Cerebellar nuclear complex (tissue), 1 donor: ENCODE data around the gene SLC12A3.
"Not testable (repeated sequence)": the region's sequence is repeated elsewhere in the genome, so short reads cannot be mapped to it uniquely, and the experiment has no call there.

Source experiments
- DNase-seq, 2 experiments: peaks; one replicate each; lab custom pipeline; 2025; lab: John Stamatoyannopoulos, UW

Gene SLC12A3

DNA sequence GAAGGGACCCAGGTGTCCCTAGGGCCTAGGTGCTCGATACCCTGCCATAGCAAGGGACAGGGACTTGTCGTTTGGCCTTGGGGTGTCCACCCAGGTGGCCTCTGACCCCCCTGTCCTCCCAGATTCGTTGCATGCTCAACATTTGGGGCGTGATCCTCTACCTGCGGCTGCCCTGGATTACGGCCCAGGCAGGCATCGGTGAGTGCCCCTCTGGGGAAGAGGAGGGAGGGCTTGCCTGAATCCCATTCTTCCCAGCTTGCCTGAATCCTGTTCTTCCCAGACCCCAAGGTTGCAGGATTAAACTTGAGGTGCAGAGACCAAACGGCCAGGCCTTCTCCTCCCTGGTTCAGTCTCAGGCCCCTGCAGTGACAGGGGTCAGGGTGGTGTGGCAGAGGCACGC lies 3.2 kb downstream of the SLC12A3 start:
- no peak for DNase-seq

DNA sequence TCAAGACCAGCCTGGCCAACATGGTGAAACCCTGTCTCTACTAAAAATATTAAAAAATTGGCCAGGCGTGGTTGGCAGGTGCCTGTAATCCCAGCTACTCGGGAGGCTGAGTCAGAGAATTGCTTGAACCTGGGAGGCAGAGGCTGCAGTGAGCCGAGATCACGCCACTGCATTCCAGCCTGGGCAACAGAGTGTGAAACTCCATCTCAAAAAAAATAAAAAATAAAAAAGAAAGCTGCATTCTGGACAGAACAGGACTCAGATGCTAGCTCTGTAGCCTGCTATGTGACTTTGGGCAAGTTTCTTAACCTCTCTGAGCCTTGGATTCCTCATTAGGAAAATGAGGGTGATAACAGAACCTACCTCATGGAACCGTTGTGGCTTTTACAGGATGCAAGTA lies 3.8 kb downstream of the SLC12A3 start:
- not testable (repeated sequence) for DNase-seq

DNA sequence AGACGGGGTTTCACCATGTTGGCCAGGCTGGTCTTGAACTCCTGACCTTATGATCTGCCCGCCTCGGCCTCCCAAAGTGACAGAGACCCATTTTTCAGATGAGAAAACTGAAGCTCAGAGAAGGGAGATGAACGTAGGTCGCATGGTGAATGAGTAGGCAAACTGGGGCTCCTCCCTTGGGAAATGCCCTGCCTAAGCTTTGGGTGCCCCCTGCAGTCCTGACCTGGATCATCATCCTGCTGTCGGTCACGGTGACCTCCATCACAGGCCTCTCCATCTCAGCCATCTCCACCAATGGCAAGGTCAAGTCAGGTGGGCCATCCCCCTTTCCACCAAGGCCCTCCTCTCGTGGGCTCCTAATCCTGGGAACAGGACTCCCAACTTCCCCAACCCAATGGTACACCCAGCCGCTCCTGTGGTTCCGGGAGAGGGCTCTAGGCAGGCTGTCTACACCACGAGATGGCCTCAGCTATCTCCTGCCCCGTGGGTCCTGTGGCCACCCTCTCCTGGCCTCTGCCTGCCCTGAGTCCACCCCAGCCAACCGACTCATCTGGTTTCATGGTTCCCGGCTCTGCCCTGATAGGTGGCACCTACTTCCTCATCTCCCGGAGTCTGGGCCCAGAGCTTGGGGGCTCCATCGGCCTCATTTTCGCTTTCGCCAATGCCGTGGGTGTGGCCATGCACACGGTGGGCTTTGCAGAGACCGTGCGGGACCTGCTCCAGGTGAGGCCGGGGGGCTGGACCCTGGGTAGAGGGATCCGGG lies 4.7 kb downstream of the SLC12A3 start:
- no peak for DNase-seq

DNA sequence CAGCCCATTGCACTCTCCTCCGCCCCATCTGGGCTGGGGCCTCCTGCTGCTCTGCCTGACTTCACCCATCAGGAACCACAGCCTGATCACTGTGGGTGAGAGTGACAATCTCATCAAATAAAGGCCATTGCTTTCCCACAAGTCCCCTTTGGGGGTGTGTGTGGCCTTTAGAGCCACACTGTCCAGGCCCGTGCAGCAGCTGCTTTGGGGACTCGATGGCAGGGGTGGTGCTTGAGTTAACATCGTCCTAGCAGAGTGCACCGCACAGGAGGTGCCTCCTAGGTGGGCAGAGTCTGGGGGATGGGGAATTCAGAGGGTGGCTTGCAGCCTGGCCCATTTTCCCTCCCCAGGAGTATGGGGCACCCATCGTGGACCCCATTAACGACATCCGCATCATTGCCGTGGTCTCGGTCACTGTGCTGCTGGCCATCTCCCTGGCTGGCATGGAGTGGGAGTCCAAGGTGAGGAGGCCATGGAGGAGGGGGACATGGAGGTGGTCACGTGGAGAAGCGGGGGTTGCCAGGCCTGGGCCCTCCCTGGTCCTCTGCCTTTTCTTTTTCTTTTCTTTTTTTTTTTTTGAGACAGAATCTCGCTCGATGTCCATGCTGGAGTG lies 5.4 kb downstream of the SLC12A3 start:
- no peak for DNase-seq

DNA sequence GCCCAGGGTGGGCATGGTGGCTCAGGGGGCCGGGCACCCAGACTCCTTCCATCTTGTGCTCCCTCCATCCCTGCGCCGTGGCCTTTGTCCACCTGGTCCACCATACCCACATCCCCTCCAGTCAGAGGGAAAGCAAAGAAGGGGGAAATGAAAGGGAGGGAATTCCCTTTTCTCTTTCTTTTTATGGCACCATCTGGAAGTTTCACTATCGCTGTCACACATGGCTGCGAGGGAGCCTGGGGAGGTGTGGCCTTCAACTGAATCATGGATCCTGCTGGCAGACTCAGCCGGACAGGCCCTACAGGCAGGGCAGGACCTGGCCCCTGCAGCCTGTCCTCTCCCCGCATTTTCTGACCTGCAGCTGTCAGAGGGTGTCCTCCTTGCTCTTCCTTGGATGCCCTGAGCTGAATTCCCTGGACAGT lies 6.2 kb downstream of the SLC12A3 start:
- DNase-seq = no peak

DNA sequence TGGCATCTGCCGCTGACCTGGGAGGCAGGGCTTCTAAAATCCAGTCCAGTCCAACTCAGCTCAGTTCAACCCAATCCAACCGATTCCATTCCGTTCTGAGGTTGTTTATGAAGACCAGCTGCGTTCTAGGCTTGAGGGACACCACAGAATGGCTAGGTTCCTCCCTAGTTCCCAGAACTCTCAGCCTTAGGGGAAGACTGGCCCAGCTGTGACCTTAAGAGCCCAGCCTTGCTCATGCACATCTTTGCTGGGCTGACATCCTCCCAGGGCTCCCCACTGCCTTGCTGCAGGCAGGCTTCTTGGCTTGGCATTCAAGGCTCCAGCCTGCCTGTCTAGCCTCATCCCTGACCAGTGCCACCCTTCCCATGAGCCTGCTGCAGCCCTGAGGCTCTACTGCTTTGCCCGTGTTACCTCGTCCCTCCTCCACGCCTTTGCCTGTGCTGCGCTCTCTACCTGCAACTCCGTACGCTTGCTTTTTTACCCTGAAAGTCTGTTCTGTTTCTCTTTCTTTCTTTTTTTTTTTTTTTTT lies 7.9 kb downstream of the SLC12A3 start:
- no peak for DNase-seq

DNA sequence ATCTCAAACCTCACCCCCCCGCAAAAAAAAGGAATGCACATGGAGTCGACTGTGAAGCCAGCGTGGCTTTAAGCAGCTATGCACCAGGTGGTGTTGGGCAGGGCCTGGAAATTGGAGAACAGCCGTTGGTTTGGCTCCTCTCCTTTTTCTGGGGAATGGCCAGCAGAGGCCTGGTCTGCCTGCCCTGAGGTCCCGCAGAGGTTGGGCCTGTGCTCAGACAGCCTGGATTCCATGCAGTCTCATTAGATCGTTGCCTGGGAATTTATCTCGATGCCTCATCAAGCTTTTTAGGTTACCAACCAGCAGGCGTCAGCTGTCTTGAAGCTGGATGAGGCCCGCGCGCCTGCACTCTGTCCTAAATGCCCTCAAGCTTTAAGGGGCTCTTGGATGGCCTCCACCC lies 9.8 kb downstream of the SLC12A3 start:
- DNase-seq = no peak

DNA sequence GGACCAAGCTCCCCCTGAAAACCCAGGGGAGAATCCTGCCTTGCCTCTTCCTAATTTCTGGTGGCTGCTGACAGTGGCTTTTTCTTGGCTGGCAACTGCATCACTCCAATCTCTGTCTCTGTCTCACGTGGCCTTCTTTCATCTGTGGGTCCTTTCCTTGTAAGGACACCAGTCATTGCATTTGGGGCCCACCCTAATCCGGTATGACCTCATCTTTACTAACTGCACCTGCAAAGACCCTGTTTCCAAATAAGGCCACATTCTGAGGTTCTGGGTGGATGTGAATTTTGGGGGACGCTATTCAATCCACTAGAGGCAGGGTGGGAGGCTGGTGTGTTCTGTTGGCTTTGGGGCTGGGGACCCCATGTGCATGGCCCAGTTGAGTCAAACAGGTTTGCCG lies 11.0 kb downstream of the SLC12A3 start:
- no peak for DNase-seq

DNA sequence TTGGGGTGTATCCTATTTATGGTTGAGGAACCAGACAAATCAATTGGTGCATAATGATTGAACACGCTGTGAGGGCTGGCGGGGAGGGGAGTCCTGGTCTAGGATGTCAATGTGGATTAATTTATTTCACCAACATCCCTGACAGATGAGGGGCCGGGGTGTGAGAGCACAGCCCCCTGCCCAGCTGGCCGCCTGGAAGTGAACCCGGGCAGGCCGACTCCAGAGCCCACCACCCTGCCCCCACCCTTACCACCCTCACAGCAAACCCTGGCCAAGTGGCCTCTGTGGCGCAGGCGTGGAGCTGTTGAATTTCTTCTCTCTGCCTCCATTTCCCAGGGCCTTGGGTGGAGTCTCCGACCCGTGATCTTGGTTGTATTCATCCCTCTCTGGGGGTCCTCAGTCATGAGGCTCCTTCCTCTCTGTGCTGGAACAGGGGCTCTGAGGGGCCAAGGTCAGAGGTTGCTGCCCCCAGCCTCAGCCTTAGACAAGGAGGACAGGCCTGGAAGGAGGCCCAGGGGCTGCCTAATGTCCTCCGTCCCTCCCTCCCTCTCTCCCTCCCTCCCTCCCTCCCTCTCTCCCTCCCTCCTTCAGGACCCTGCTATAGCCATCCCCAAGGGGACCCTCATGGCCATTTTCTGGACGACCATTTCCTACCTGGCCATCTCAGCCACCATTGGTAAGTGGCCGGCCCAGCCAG lies 12.6 kb downstream of the SLC12A3 start:
- DNase-seq = no peak

DNA sequence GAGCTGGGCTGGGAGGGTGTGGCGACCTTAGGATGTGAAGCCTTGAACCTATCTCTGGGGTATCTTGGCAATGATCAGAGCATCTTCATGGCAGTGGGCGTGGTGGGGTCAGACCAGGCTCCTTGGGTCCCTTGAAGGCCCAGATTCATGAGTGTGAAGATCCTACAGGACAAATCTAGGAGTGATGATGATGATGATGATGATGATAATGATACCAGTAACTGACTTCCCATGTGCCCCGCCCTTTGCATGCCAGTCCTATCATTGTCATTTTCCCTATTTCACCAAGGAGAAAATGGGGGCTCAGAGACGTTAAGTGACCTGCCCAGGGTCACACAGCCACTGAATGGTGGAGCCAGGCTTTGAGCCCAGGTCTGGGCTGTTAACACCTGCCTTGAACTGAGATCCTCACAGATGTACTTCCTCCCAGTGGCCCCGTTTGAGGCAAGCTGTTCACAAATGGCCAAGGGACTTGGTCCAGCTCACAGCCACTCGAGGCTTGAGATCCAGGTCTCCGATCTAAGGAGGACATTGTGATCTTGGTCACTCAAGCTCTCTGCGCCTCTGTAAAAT lies 13.4 kb downstream of the SLC12A3 start:
- DNase-seq = no peak

DNA sequence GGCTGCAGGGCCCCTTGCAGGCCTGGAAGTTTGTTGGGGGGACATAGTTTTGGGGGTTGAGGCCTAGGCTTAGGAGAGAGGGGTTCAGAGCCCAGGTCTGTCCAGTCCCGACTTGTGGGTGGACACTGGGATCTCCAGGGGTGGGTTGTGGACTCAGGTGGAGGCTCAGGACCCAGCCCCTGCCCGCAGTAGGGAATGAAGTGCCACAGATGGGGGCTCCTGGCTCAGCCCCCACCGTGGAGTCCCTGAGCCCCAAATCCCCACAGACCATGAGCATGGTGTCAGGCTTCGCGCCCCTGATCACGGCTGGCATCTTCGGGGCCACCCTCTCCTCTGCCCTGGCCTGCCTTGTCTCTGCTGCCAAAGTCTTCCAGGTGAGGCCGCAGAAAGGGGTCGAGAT lies 14.3 kb downstream of the SLC12A3 start:
- no peak for DNase-seq

DNA sequence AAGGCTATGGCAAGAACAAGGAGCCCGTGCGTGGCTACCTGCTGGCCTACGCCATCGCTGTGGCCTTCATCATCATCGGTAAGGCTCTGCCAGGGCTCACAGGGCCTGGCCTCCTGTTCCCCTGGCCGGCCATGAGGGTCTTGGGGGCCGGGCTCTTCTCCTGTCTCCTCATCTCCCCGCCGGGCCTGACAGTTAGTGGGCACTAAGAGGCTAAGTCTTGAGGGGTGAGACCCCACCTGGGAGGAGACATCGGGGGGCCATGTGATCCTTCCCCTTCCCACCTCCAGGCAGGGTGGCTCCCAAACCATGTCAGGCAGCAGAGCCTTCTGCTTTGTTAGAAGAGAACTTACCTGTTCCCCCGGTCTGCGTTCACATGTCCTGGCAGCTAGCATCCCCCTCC lies 15.2 kb downstream of the SLC12A3 start:
- DNase-seq = no peak

DNA sequence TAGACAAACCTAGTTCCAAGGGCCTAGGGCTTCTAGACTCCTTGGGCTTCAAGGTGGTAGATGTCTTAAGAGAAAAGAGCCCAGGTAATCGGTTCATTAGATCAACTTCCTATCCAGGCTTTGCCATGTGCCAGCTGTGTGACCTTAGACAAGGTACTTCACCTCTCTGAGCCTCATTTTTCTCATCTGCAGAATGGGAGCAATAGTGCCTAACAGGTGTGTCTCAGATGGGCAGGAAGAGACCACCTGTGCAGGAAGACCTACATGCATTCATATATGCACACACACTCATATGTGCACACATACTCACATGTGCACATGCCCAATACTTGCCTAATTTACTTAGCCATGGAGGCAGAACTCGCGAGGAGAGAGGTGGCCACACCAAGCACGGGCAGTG lies 15.7 kb downstream of the SLC12A3 start:
- DNase-seq = no peak

DNA sequence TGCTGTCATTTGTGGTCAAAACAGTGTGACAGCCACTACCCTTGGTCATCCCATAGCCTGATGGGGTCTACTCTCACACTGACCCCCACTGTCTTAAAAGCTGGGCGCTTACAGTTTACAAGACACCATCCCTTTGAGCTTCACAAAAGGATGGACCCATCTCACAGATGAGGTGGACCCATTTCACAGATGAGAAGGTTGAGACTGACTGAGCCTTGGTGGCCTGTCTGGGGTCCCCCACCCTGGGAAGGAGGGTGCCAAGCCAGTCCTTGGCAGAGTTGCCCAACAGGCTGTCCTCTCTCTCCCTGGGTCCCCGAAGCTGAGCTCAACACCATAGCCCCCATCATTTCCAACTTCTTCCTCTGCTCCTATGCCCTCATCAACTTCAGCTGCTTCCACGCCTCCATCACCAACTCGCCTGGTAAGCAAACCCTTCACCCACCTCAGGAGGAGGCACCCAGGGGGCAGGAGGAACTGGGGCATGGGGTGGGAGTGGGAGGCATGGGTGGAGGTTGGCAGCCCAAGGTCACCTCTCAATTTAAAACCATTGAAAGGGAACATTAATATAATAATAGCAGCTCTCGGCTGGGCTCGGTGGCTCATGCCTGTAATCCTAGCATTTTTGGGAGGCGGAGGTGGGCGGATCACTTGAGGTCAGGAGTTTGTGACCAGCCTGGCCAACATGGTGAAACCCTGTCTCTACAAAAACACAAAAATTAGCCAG lies 17.2 kb downstream of the SLC12A3 start:
- no peak for DNase-seq

DNA sequence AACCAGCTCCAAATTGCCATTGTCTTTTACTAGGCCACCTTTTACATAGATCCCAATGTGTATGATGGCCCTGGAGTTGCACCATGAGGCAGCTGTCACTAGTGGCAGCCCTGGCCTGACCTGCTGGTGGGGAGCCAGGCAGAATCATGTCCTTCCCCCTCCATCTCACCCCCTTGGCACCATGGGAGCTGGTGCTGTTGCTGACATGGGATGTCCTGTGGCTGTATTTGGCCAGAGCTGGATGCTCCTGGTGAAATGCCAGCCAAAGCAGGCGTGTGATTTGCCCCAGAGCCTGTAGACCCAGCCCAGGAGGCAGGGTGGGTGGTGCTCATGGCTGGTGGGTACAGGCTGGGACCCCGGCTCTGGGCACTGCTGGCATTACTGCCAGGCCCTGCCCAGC lies 18.6 kb downstream of the SLC12A3 start:
- DNase-seq = no peak

DNA sequence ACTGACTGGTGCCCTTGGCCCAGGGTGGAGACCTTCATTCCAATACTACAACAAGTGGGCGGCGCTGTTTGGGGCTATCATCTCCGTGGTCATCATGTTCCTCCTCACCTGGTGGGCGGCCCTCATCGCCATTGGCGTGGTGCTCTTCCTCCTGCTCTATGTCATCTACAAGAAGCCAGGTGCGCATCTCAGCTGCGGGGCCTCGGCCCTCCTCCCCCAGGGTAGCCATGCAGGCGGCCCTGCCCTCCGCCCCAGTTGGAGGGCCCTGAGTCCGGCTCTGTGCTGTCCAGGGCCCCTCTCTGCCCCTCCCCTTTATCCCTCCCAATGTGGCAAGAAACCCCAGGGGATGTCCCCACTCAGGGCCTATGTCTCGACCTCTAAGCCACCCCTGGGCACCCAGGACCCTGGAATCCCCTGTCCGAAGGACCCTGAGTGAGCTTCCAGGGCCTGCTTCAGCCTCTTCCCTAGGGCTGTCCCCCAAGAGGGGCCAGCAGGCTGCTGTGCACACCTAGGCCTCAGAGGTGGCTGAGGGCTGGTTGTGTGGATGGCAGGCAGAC lies 19.1 kb downstream of the SLC12A3 start:
- no peak for DNase-seq

DNA sequence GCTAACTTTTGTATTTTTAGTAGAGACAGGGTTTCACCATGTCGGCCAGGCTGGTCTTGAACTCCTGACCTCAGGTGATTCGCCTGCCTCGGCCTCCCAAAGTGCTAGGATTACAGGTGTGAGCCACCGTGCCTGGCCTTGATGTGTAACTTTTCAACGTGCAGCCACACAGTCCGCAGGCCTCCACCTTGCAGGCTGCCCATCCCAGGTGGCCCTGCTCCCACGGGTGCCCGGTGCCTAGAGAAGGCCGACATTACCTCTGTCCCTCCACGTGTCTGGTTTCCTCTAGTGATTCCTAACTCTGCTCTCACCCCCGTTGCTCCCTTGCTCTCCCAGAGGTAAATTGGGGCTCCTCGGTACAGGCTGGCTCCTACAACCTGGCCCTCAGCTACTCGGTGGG lies 19.9 kb downstream of the SLC12A3 start:
- DNase-seq = not testable (repeated sequence)

DNA sequence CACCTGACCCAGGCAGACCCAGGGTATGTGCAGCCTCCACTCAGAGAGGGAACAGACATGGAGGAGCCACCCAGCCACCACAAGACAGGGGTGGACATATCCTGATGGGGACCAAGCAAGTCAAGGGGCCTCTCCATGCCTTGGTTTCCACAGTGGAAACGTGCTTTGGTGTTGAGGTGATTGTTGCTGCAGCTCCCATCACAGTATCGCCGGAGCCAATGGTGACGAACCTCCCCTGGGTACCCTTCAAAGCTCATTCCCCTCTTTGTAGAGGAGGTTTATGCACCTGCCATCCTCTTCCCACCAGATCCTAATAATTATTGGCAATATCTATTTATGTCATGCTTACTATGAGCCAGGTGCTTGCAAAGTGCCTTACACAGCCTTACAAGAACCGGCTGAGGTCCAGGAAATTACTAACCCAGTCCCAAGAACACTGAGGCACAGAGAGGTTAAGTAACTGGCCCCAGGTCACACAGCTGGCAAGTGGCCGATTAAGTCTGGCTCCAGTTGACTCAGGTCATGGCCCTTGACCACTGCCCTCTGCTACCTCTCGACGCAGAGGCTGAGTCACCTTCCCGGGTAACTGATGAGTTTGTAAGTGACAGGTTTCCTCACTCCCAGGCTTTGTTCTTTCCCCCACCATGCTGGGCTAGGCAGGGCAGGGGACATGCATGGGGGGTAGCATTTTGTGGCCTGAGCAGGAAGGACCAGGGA lies 20.6 kb downstream of the SLC12A3 start:
- no peak for DNase-seq

DNA sequence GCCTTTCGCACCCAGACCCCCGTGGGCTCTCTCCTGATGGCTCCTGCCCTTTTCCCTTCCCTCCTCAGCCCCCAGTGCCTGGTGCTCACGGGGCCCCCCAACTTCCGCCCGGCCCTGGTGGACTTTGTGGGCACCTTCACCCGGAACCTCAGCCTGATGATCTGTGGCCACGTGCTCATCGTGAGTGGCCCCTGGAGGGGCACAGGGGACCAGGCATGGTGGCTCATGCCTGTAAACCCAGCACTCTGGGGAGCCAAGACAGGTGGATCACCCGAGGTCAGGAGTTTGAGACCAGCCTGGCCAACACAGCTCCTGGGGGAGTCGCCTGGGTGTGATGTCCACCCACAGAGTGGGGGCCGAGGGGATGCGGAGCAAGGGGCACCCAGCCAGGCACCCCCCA lies 21.3 kb downstream of the SLC12A3 start:
- DNase-seq = no peak

DNA sequence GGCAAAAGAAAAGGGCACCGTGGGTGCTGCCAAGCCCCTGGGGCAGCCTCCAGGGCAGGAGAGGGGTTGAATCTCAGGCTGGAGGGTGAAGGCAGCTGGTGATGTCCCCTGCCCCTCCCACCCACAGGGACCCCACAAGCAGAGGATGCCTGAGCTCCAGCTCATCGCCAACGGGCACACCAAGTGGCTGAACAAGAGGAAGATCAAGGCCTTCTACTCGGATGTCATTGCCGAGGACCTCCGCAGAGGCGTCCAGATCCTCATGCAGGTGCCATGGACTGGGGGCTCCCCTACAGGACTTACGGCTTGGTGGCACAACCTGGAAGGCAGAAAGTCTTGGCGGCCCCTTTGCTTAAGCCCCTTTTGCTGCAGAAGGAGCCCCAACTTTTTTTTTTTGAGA lies 21.8 kb downstream of the SLC12A3 start:
- DNase-seq = no peak

DNA sequence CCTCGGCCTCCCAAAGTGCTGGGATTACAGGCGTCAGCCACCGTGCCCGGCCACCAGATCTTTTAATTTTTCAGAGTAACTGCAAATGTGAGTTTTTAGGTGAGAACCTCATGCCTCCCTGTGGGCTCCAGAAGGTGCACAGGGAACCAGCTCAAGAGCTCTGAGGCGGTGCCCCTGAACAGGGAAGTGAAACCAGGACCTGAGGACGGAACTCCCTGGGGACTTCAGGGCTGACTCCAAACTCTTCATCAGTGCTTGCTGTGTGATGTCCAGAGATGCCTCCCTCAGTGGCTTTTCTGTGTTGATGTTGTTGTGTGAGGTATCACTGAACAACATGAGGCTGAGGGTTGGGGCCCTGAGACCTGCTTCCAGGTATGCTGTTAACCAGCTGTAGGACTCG lies 23.8 kb downstream of the SLC12A3 start:
- DNase-seq = no peak
